Right cardiac atrium (tissue), 5 donors: ENCODE data around the gene MYO5C. TPM values are rescaled to one million over a fixed set of nuclear protein-coding genes. Genes with fewer than 3 reads are reported as not detected.

Experiments used
- ATAC-seq, 2 donors: fragments of 200-7000 bp; cut with Tn5 transposase; one replicate each; pipeline versions ENCODE4 v1.8.0 to v1.9.1; 2020; ENCODE audit warnings: moderate library complexity in 2 of 2, mild to moderate bottlenecking in 1 of 2
- DNase-seq, 3 donors: peaks; one replicate each; pipeline ENCODE4 v3.0.0-alpha.2; 2020
- H3K27ac ChIP-seq: one replicate; pipeline ENCODE4 v1.5.1; 2013; ENCODE audit warnings: mild to moderate bottlenecking, low read length, control low read depth, moderate library complexity
- H3K27me3 ChIP-seq: one replicate; pipeline ENCODE4 v1.6.1; 2013; ENCODE audit not compliant: control insufficient read depth, insufficient read depth
- H3K4me1 ChIP-seq: one replicate; pipeline ENCODE4 v1.6.1; 2013; ENCODE audit warnings: low read length; ENCODE audit not compliant: control insufficient read depth, insufficient read depth
- H3K4me3 ChIP-seq: one replicate; pipeline ENCODE4 v1.5.1; 2013; ENCODE audit warnings: low read length, control low read depth
- H3K9me3 ChIP-seq: one replicate; pipeline ENCODE4 v1.6.1; 2013; ENCODE audit warnings: low read length; ENCODE audit not compliant: control insufficient read depth
- WGBS: extraction: QIAGEN DNeasy Blood & Tissue Kit; methylation state at CpG from one replicate; pipeline ENCODE4 v1.1.7; 2013; 5-methylcytosine and 5-hydroxymethylcytosine counted together
- intact Hi-C, 4 donors: fragments of 100-400 bp; cut with DNase I; formaldehyde crosslinking; loops; one replicate each; pipeline versions ENCODE4 v1.11.0 to v1.14.0; 2022 to 2023
- polyA plus RNA-seq: library from polyadenylated mRNA; stranded (reverse); fragments of 200-250 nt; gene quantifications from one replicate; pipeline ENCODE4 v1.2.3, GENCODE V29; 2013
- total RNA-seq, 4 donors: library from RNA; stranded (reverse); fragmentation: NEBNext Ultra II Directional; extraction: Animal tissue kit (Norgen Biotek cat#: 25700); gene quantifications; one replicate each; pipeline ENCODE4 v1.2.1, GENCODE V29; 2021
- donor health status: healthy with polysubstance abuse.
- donor health status: DM: no; HTN: yes; CAD: no.
- donor health status: DM: no; HTN: no; CAD: no.
- donor health status: DM: no; HTN: yes; CAD: no; lungs with severe emphysema.
- donor health status: DM: yes; HTN: yes; CAD: no.

MYO5C gene
- total and polyA plus RNA-seq, 5 donors = 1.6 to 9.2 (median 4.4) TPM

DNA sequence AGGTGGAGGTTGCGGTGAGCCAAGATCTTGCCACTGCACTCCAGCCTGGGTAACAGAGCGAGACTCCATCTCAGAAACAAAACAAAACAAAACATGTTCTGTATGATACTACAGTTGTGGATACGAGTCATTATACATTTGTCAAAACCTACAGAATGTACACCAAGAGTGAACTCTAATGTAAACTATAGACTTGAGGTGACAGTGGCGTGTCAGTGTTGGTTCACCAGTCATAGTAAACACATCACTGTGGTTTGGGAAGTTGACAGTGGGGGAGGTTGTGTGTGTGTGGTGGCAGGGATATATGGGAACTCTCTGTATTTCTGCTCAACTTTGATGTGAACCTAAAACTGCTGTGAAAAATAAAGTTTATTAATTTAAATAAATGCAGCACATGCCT lies 71.4 kb downstream of the MYO5C start:
- Histone ChIP-seq H3K27ac (no peak overlapping the region), H3K9me3 (no peaks in the 10 kb centered on the region), H3K4me1 (no peaks in the 10 kb centered on the region), H3K4me3 (no peak overlapping the region), H3K27me3 (no peaks in the 10 kb centered on the region)
- ATAC-seq (no peak), DNase-seq (no peak)
- intact Hi-C loops = loop anchor here in 1 of 4 donors (5.0 kb wide), 1 partner anchor 37 kb away; no protein-coding TSS in a partner anchor
- WGBS = 95% methylated on average over 4 of the region's 4 CpGs

DNA sequence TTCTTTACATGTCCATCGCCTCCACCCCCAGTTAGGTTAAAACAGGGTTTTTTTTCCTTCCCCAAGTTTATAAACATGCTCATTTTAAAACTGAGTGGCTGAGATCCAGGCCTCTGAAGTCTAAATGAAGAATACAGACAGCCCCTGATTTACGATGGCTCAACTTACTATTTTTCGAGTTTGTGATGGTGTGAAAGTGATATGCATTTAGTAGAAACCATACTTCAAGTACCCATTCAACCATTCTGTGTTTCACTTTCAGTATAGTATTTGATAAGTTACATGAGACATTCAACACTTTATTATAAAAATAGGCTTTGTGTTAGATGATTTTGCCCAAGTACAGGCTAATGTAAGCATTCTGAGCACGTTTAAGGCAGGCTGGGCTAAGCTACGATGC lies 73.9 kb downstream of the MYO5C start:
- Histone ChIP-seq H3K27ac (no peak overlapping the region), H3K9me3 (no peaks in the 10 kb centered on the region), H3K4me3 (no peak overlapping the region), H3K27me3 (no peaks in the 10 kb centered on the region), H3K4me1 (no peaks in the 10 kb centered on the region)
- intact Hi-C loops = loop anchor here in 1 of 4 donors (5.0 kb wide), 1 partner anchor 34 kb away; no protein-coding TSS in a partner anchor
- no peak for ATAC-seq
- DNase-seq = no peak
- 74% methylated on average over 5 of the region's 5 CpGs for WGBS

DNA sequence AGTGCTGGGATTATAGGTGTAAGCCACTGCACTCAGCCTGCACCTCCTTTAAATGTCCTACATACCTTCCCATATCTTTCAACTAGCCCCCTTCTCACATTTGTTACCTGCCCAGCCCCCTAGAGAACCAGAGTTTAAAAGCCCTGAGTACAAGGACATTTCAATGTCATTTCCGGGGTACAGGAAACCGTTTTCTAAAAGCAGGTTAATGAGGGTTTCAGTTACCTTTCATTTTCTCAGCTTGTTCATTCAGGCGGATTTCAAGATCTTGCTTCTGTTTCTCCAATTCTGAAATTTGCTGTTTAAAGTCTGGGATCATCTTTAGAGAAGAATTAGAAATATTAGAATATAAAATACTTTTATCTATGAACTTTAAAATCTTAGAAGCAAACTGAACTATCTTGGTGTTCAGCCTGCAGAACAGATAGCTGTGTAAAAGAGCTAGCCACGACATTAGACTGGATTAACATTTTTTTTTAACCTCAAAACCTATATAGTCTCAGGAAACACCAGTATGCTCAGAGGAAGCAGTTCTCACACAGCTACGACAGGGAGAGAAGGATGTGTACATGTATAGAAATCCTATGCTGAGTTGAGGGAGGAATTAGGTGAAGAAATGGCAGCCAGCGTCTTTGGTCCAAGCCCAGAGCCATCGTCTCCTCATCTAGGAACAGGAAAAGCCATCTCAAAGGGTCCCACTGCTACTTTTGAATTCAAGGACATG lies 74.5 kb downstream of the MYO5C start:
- no peak overlapping the region for H3K27ac ChIP-seq
- DNase-seq (no peak), ATAC-seq (no peak)
- intact Hi-C loops = loop anchor here in 1 of 4 donors (5.0 kb wide), 1 partner anchor 34 kb away; no protein-coding TSS in a partner anchor
- H3K27me3 ChIP-seq = no peaks in the 10 kb centered on the region
- 69% methylated on average over 7 of the region's 7 CpGs for WGBS
- H3K4me3 ChIP-seq = no peak overlapping the region
- no peaks in the 10 kb centered on the region for H3K4me1 ChIP-seq
- no peaks in the 10 kb centered on the region for H3K9me3 ChIP-seq

DNA sequence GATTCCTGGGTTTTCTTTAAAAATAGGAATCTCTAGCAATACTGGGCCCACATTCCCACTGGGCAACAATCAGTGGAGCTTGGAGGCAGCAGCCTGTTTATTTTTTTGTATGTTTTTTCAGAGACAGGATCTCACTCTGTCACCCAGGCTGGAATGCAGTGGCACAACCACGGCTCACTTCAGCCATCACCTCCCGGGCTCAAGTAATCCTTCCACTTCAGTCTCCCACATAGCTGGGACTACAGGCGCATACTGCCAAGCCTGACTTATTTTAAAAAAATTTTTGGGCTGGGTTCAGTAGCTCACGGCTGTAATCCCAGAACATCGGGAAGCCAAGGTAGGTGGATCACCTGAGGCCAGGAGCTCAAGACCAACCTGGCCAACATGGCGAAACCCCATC lies 75.4 kb downstream of the MYO5C start:
- intact Hi-C loops = loop anchor here in 1 of 4 donors (5.0 kb wide), 1 partner anchor 33 kb away; no protein-coding TSS in a partner anchor
- ATAC-seq (peak; percentile 69 to 79), DNase-seq (no peak)
- no peaks in the 10 kb centered on the region for H3K27me3 ChIP-seq
- H3K9me3 ChIP-seq = no peaks in the 10 kb centered on the region
- H3K27ac ChIP-seq = peak overlapping the region; percentile 16
- H3K4me3 ChIP-seq = no peak overlapping the region
- 74% methylated on average over 6 of the region's 6 CpGs for WGBS
- no peaks in the 10 kb centered on the region for H3K4me1 ChIP-seq

DNA sequence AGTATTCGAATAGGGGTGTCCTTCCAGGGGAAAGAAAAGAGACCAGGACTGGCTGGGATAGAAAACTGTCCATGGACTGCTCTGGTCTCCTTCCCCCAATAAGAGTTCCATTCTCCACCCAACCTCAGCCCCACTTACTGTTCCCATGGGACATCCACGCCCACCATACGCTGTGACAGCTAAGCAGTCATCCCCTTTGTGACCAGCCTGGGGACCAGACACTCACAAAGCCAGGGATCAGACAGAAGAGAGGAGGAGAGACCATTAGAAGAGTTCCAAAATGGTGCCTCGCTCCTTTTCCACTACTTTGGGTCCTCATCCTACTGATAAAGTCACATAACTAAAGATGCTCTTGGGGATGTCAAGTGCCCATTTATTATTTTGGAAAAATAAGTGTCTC lies 76.8 kb downstream of the MYO5C start:
- WGBS = 96% methylated on average over 4 of the region's 4 CpGs
- no peaks in the 10 kb centered on the region for H3K9me3 ChIP-seq
- DNase-seq = no peak
- H3K27me3 ChIP-seq = no peaks in the 10 kb centered on the region
- H3K4me3 ChIP-seq = no peak overlapping the region
- intact Hi-C loops = no loop called here
- no peaks in the 10 kb centered on the region for H3K4me1 ChIP-seq
- no peak for ATAC-seq
- no peak overlapping the region for H3K27ac ChIP-seq

DNA sequence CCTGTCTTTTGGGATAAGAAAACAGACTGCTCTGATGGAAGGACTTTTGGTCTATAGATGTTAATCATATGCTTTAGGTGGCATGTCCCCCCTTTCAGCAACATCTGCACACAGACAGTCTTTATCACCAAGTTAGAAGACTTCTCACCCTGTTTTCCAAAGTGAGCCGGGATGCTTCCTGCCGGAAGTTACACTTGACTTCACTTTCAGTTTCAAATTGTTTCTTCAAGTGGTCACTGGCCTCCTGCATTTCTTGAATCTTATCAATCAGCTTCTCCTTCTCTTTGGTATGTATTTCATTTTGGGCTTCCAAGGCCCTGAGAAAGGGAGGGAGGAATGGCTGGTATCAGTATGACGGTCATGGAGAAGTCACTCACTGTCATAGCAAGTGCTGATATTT lies 77.2 kb downstream of the MYO5C start:
- H3K27me3 ChIP-seq = no peaks in the 10 kb centered on the region
- DNase-seq (no peak), ATAC-seq (no peak)
- no peaks in the 10 kb centered on the region for H3K4me1 ChIP-seq
- no peak overlapping the region for H3K4me3 ChIP-seq
- H3K27ac ChIP-seq = no peak overlapping the region
- no peaks in the 10 kb centered on the region for H3K9me3 ChIP-seq
- intact Hi-C loops = no loop called here
- 66% methylated on average over 3 of the region's 3 CpGs for WGBS

DNA sequence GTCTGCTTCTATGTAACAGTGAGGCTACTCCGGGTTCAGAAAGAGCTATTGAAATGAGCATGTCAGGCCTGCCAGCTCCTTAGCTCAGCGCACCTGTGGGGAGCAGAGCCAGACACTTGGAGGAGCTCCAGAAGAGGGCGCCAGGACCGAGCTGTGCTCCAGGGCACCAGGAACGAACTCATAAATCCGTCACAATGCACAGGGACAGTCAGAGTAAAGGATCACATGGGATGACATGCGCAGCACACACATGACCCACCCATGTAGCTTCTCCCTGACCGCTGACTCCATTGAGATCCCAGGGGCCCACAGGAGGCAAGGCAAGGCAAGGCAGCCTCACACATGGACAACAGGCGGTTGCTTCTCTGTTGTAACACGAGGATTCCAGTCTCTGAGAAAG lies 78.4 kb downstream of the MYO5C start:
- H3K27ac ChIP-seq = no peak overlapping the region
- 79% methylated on average over 10 of the region's 10 CpGs for WGBS
- ATAC-seq (no peak), DNase-seq (no peak)
- no peaks in the 10 kb centered on the region for H3K9me3 ChIP-seq
- intact Hi-C loops = no loop called here
- H3K4me1 ChIP-seq = no peaks in the 10 kb centered on the region
- H3K4me3 ChIP-seq = no peak overlapping the region
- no peaks in the 10 kb centered on the region for H3K27me3 ChIP-seq

DNA sequence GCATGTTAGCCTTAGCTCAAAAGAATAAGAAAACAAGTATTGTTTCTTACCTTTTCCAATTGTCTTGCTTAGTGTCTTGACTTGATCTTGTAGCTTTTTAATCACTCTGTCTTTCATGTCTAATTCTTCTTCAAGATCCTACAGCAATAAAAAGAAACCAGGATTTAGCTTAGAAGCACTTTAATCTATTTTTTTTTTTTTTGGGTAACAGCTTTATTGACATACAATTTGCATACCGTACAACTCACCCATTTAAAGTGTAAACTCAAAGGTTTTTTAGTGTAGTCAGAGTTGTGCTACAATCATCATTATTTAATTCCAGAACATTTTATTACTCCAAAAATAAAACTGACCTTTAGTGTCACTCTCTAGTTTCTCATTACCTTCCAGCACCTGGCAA lies 81.1 kb downstream of the MYO5C start:
- 91% methylated on average over 1 of the region's 1 CpG for WGBS
- no peaks in the 10 kb centered on the region for H3K9me3 ChIP-seq
- H3K4me1 ChIP-seq = no peaks in the 10 kb centered on the region
- no peak overlapping the region for H3K4me3 ChIP-seq
- no peak for ATAC-seq
- DNase-seq = no peak
- H3K27me3 ChIP-seq = no peaks in the 10 kb centered on the region
- no peak overlapping the region for H3K27ac ChIP-seq
- intact Hi-C loops = no loop called here

DNA sequence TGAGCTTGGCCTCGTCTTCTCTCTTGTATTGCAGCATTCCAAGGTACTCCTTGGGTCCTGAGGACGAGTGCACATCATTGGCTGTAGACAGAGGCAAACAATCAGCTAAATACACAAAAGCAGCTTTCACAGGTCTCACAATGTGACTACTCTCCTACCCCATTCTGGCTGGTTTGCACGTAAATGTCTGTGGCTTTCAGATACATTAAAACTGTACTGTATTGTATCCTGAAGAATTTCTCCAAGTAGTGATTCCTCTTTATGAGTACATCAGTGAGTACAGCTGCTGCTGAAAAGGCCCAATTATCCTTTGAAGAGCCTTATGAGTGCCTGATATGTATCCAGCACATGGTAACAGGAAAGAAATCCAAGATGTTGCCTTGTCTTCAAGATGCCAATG lies 82.4 kb downstream of the MYO5C start:
- Histone ChIP-seq H3K4me1 (no peaks in the 10 kb centered on the region), H3K9me3 (no peaks in the 10 kb centered on the region), H3K4me3 (no peak overlapping the region), H3K27me3 (no peaks in the 10 kb centered on the region), H3K27ac (no peak overlapping the region)
- no peak for DNase-seq
- ATAC-seq = no peak
- WGBS = 80% methylated on average over 3 of the region's 3 CpGs
- intact Hi-C loops = no loop called here

DNA sequence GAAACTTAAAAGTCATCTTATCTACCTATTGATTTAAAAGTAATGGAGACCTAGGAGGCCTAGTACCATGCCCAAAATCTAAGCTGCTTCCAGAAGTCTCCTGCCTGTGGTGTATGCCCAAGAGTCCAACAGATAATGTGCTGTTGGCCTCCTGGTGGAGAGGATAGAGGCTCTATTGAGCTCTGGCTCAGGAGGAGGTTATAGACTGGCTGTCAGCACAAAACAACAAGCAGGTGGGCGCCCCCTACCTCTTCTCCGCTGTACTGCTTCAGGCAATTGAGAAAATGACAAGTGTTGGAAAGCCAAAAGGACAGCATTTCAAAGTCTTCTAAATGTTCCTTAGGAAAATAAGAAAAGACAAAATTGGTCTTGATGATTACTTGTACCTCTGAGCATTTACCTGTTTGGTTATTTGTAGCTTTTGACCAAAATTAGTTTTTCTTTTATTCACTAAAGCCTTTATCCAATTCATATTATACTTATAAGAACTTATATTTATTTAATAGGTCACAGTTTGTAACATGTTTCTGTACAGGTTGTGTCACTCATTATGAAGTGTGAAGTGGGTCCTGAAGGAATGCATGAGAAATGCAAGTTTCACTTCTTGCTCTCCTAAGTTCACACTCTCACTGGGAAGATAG lies 87.2 kb downstream of the MYO5C start:
- DNase-seq (peak; percentile 38 to 73 (median 47)), ATAC-seq (peak in 1 of 2 donors; percentile 59)
- intact Hi-C loops = no loop called here
- Histone ChIP-seq H3K9me3 (no peaks in the 10 kb centered on the region), H3K27ac (no peak overlapping the region), H3K4me1 (no peaks in the 10 kb centered on the region), H3K4me3 (no peak overlapping the region), H3K27me3 (no peaks in the 10 kb centered on the region)
- WGBS = 38% methylated on average over 2 of the region's 2 CpGs

DNA sequence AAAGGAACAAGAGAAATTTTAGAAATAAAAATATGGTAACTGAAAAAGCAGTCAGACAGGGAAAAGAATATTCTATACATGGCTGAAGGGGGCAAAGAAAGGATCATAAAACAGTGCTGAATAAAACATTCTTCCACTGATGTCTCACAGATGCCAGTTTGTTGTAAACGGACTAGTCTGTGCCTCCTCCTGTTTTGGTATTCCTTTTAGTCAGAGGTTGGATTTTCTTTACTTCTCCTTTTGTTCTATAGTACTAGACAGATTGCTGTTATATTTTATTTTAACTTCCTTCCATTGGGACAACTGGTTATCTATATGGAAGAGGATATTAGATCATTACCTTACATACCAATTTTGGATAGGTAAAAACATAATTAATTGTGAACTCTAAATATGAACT lies 88.4 kb downstream of the MYO5C start:
- intact Hi-C loops = no loop called here
- DNase-seq (no peak), ATAC-seq (no peak)
- Histone ChIP-seq H3K9me3 (no peaks in the 10 kb centered on the region), H3K27me3 (no peaks in the 10 kb centered on the region), H3K27ac (no peak overlapping the region), H3K4me1 (no peaks in the 10 kb centered on the region), H3K4me3 (no peak overlapping the region)
- WGBS = 61% methylated on average over 1 of the region's 1 CpG
